ENCODE measurements around the gene SPNS3. TPM values are rescaled to one million over a fixed set of nuclear protein-coding genes. Genes with fewer than 3 reads are reported as not detected.

The SPNS3 gene
- total and polyA plus RNA-seq, 2 of the 8 experiments (the other 6 are each of a cell fraction or from before 2014, with no cell fraction given) = not detected

GRCh38 chr17:4460661-4461060 is 26.9 kb downstream of the SPNS3 start:
- H3K4ac ChIP-seq (replicated peaks; ENCODE audit: insufficient read length, low read depth, low read length) = no peak overlapping the region
- no peaks in the 10 kb centered on the region for H3K79me1 ChIP-seq (ENCODE audit: low read depth, low read length)
- no peak overlapping the region for H3K14ac ChIP-seq (ENCODE audit: insufficient read length)
- H2BK12ac ChIP-seq (ENCODE audit: low read depth, low read length) = no peak overlapping the region
- H3K9me3 ChIP-seq (ENCODE audit: insufficient read depth in 2 of 2, low read depth in 1 of 2, low read length in 1 of 2) = no peaks in the 10 kb centered on the region
- TF ChIP-seq HDAC2 (IDR thresholded peaks at IDR 0.05; ENCODE audit: borderline replicate concordance in 1 of 2, low read depth in 2 of 2, low read length in 2 of 2) = no peak
- TF ChIP-seq BRCA1 (IDR thresholded peaks at IDR 0.05; ENCODE audit: low read depth, low read length) = no peak
- TF ChIP-seq ZNF274 (IDR thresholded peaks at IDR 0.05; ENCODE audit: borderline replicate concordance, extremely low read depth, low read length) = no peak
- no peak for TF ChIP-seq TBP (IDR thresholded peaks at IDR 0.05; ENCODE audit: low read depth, low read length)
- TF ChIP-seq TCF12 (IDR thresholded peaks at IDR 0.05; ENCODE audit: low read depth, low read length) = no peak
- no peak for TF ChIP-seq SUZ12 (IDR thresholded peaks at IDR 0.05; ENCODE audit: low read length)
- no peak for TF ChIP-seq KDM1A (IDR thresholded peaks at IDR 0.05; ENCODE audit: borderline replicate concordance, low read length)
- TF ChIP-seq SP4 (IDR thresholded peaks at IDR 0.05; ENCODE audit: low read length) = no peak
- TF ChIP-seq TAF7 (optimal IDR thresholded peaks at IDR 0.05; ENCODE audit: borderline replicate concordance, low read depth, low read length) = no peak
- no peak for TF ChIP-seq E2F6 (IDR thresholded peaks at IDR 0.05)
- TF ChIP-seq NANOG (IDR thresholded peaks at IDR 0.05; ENCODE audit: insufficient read depth, low read depth, low read length, poor library complexity, severe bottlenecking) = no peak
- H3K27ac ChIP-seq (ENCODE audit: low read depth, low read length) = no peak overlapping the region
- no peak overlapping the region for H2BK20ac ChIP-seq (ENCODE audit: low read length)
- no peak overlapping the region for H2BK5ac ChIP-seq (ENCODE audit: low read depth, low read length)
- POLR2A ChIA-PET (ENCODE audit: partially characterized antibody) = no interaction called here
- peaks cover 6% of the 10 kb centered on the region; the same call in 1 of the 2 replicates for H3K23me2 ChIP-seq (ENCODE audit: low read depth, low read length)
- H3K23ac ChIP-seq (ENCODE audit: insufficient read length) = no peak overlapping the region
- peaks cover 0 to 2% of the 10 kb centered on the region in 2 experiments for H4K20me1 ChIP-seq (replicated peaks in 1 of 2; ENCODE audit: control insufficient read depth in 1 of 2, insufficient read depth in 2 of 2, low read length in 2 of 2)
- H3K4me3 ChIP-seq (ENCODE audit: extremely low read depth in 1 of 4, insufficient read depth in 2 of 4, low read depth in 3 of 4, low read length in 4 of 4) = no peak overlapping the region
- H3K79me2 ChIP-seq (ENCODE audit: control insufficient read depth in 1 of 2, insufficient read depth in 2 of 2, low read length in 2 of 2) = no peaks in the 10 kb centered on the region
- no peak overlapping the region for H4K5ac ChIP-seq (ENCODE audit: insufficient read length, low read depth, low read length)
- no peak overlapping the region for H3K56ac ChIP-seq (replicated peaks; ENCODE audit: insufficient read length, low read depth, low read length)
- no peak for DNase-seq (ENCODE audit: low read depth in 1 of 2, low spot score in 2 of 2)
- FAIRE-seq = no peak
- no peak overlapping the region for H2AK5ac ChIP-seq (ENCODE audit: low read depth, low read length)
- CTCF ChIA-PET (ENCODE audit: partially characterized antibody) = no interaction called here
- H3K36me3 ChIP-seq (ENCODE audit: control insufficient read depth in 2 of 4, insufficient read depth in 4 of 4, low read length in 3 of 4) = no peaks in the 10 kb centered on the region
- H2AFZ ChIP-seq (ENCODE audit: low read length) = no peak overlapping the region
- H3K27me3 ChIP-seq (replicated peaks in 1 of 4; ENCODE audit: control insufficient read depth in 3 of 4, extremely low read depth in 1 of 4, insufficient read depth in 3 of 4, low read length in 3 of 4) = no peaks in the 10 kb centered on the region
- H3K9ac ChIP-seq (replicated peaks in 1 of 4; ENCODE audit: extremely low read depth in 1 of 4, low read depth in 3 of 4, low read length in 3 of 4) = no peak overlapping the region
- 90% methylated on average over 5 of the region's 5 CpGs; no CpG with 5 or more reads in 1 of the 2 experiments for WGBS, 2 experiments (ENCODE audit: extremely low coverage in 1 of 2, insufficient coverage in 1 of 2, insufficient read length in 1 of 2, insufficient replicate concordance in 2 of 2, low coverage in 1 of 2, low lambda C conversion rate in 2 of 2, missing lambda C conversion rate in 1 of 2)
- H4K91ac ChIP-seq (replicated peaks; ENCODE audit: insufficient read length, low read length) = no peak overlapping the region
- H3K18ac ChIP-seq (ENCODE audit: extremely low read depth, low read length) = no peak overlapping the region
- no peak overlapping the region for H4K8ac ChIP-seq (ENCODE audit: extremely low read depth, insufficient read depth, low read length)
- H3K4me1 ChIP-seq (replicated peaks in 1 of 4; ENCODE audit: control insufficient read depth in 3 of 4, insufficient read depth in 4 of 4, low read length in 3 of 4) = no peaks in the 10 kb centered on the region
- no peak overlapping the region for H2BK15ac ChIP-seq (ENCODE audit: low read length)
- H3K4me2 ChIP-seq (ENCODE audit: insufficient read depth in 1 of 2, low read depth in 2 of 2, low read length in 2 of 2) = no peak overlapping the region
- no peak overlapping the region for H2BK120ac ChIP-seq (replicated peaks; ENCODE audit: low read depth, low read length)
